ENCODE results near the gene FGF1.

Gene FGF1

GRCh38 chr5:142697356-142698255, 11.7 kb upstream of the FGF1 start:
- DNase-seq (ENCODE audit: low read depth) = no peak

- no peak for DNase-seq (ENCODE audit: low read depth)
Measured at GRCh38 chr5:142696379-142696778, 10.5 kb upstream of the FGF1 start.

GRCh38 chr5:142694092-142694856, 8.4 kb upstream of the FGF1 start:
- DNase-seq (ENCODE audit: low read depth) = no peak

- DNase-seq (ENCODE audit: low read depth) = no peak
Measured at GRCh38 chr5:142692321-142692894, 6.5 kb upstream of the FGF1 start.

- no peak for DNase-seq (ENCODE audit: low read depth)
Measured at GRCh38 chr5:142690667-142691066, 4.8 kb upstream of the FGF1 start.

- DNase-seq (ENCODE audit: low read depth) = no peak
Measured at GRCh38 chr5:142689081-142689480, 3.2 kb upstream of the FGF1 start.

- DNase-seq (ENCODE audit: low read depth) = no peak
Measured at GRCh38 chr5:142688281-142688989, 2.5 kb upstream of the FGF1 start.

- no peak for DNase-seq (ENCODE audit: low read depth)
Measured at GRCh38 chr5:142686968-142687367, 1.1 kb upstream of the FGF1 start.

- DNase-seq (ENCODE audit: low read depth) = no peak
Measured at GRCh38 chr5:142686210-142686734, 382 bp upstream of the FGF1 start.

- no peak for DNase-seq (ENCODE audit: low read depth)
Measured at GRCh38 chr5:142684508-142685041, 1.3 kb downstream of the FGF1 start.

- no peak for DNase-seq (ENCODE audit: low read depth)
Measured at GRCh38 chr5:142683881-142684505, 1.9 kb downstream of the FGF1 start.

- DNase-seq (ENCODE audit: low read depth) = no peak
Measured at GRCh38 chr5:142683116-142683515, 2.8 kb downstream of the FGF1 start.

- DNase-seq (ENCODE audit: low read depth) = no peak
Measured at GRCh38 chr5:142680605-142681259, 5.2 kb downstream of the FGF1 start.

- no peak for DNase-seq (ENCODE audit: low read depth)
Measured at GRCh38 chr5:142679744-142680143, 6.1 kb downstream of the FGF1 start.

GRCh38 chr5:142678529-142678928, 7.4 kb downstream of the FGF1 start:
- DNase-seq (ENCODE audit: low read depth) = no peak

GRCh38 chr5:142677198-142677597, 8.7 kb downstream of the FGF1 start:
- no peak for DNase-seq (ENCODE audit: low read depth)

- no peak for DNase-seq (ENCODE audit: low read depth)
Measured at GRCh38 chr5:142676318-142676717, 9.6 kb downstream of the FGF1 start.

- no peak for DNase-seq (ENCODE audit: low read depth)
Measured at GRCh38 chr5:142674531-142675469, 11.1 kb downstream of the FGF1 start.

GRCh38 chr5:142671801-142672200, 14.1 kb downstream of the FGF1 start:
- DNase-seq (ENCODE audit: low read depth) = peak; percentile 6

GRCh38 chr5:142671266-142671665, 14.6 kb downstream of the FGF1 start:
- DNase-seq (ENCODE audit: low read depth) = no peak
